ENCODE data around the gene MEIS1.
"Not testable (repeated sequence)": the region's sequence is repeated elsewhere in the genome, so short reads cannot be mapped to it uniquely, and the experiment has no call there.

MEIS1 gene

DNA sequence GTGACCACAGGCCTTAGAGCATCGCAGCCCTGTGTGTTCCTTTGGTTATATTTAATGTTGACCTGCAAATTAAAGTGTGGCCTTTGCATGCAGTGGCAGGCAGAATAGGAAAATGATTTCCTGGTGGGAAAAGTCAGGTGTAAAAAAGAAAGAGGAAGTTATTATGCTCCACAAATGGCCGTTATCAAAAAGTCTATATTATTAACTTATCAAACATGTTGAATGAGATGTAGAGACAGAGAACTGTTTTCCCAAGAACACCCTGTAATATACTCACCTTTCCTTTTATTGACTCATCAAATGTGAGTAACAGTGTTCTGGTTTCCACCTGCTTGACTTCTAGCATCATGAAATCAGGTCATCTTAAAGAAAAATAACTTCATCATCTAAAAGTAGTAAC, 35.3 kb downstream of the MEIS1 start:
- no peak for FAIRE-seq

DNA sequence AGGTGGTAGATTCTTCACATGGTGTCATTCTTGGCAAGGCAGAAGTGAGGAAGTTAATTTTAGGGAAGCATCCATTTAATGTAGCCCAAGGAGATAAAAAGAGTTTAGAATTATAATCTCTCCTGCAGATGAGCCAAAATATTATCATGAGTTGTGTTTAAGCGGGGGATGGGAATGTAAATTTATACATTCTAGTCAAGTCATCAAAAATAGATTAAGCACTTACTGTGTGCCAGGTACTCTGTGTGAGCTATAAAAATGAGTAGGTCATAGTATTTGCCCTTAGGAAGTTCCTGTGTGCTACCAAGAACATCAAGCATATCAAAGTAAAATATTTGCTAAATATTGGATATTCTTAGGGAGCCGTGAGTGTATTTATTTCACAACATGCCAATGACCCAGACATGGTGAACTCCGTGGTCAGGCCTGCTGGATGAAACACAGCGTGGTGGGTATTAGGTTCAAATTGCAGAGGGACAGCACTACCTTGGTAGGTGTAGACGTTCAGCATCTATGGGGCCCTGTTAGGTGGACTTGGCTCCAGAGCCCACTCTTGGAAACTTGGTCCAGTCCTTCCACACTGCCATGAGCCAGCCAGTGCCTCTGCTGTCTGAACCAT, 37.4 kb downstream of the MEIS1 start:
- no peak for FAIRE-seq

DNA sequence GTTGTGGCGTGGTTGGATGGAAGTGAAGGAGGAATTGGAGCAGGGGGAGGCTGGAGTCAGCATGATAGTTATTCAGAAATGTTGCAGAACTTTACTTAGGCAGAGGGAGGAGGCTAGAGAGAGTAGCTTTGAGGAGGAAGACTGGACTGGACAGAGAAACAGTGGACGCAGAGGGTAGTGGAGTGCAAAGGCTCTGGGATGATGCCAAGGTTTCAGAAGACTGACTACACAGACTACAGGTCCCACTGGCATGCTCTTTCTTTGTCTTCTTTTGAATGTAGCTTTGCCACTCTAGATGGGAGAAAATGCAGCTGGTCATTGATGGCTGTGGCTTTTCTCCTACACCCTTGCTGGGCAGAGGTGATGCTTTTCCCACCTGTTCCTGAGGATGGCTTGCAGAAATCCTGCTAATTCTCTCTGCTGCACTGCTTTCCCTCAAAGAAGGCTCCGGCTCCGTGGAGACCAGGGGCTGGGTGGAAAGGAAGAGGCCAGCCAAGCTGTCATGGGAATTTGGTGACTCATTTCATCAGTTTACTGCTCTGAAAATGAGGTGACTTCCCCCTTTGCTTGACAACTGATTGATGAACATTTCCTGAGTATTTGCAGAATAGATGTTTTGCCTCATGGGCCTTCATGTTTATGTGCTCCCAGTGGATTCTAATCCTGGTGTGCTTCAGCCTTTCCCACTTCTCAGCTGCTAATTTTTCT, 42.4 kb downstream of the MEIS1 start:
- FAIRE-seq: no peak

DNA sequence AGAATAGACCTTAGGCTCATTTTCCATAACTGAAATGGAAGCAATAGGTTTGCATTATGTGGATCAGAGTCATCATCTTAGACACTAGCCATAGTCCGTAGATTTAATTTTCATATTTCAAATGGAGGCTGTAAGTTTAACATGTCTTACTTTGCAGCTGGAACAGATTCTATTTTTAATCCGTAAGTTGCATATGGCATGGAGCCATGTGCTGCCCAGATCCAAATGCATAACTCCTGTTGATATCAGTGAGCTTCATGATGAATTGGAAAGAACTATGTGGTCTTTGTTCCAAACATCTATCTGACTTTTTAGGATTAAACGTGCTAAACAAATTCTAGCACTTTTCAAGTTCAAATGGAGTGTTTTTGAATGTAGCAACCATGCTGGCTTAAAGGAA, 43.4 kb downstream of the MEIS1 start:
- no peak for FAIRE-seq

DNA sequence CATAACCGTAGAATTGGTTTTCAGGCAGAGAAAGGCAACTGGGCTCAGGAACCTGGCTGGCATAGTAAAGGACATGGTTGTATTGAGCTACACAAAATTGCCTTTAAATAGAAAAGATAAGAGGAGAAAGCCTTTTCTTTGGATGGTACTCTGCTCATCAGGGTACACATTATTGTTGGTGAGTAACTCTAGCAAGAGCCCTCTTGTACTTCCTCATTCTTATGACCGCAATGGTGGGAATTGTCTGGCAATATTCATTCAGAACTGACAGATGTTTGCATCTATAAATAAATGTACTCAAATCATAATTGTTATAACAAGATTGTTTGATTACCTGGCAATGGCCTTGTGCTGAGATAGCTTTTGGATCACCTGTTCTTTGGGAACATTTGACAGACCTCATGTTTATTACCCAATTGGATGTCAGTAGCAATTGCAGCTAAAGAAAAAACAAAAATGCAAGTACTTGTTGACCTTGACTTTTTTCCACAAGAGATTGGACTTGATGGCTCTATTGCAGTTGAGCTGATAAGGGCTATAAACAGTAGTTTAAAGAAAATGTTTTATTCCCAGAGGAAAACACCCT, 43.9 kb downstream of the MEIS1 start:
- no peak for FAIRE-seq

DNA sequence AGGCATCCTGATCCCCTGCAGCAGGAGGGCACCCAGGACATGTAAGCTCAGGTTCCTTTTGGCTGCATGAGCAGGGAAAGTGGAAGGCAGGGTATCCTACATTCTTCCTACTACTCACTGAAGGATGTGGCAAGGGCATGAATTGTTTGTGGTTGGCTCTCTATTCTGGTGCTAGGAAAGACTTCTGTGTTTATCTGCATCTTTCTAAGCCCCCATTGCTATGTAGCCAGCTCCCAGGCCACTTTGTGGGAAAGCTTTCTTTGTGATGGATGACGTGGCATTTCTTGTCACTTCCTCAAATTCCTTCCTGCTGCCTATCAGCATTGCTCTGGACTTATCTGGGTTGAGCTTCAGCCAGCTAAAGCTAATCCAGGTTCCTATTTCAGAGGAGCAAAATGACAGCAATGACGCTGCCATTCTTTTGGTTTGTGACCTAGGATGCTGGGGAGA, 46.2 kb downstream of the MEIS1 start:
- no peak for FAIRE-seq

DNA sequence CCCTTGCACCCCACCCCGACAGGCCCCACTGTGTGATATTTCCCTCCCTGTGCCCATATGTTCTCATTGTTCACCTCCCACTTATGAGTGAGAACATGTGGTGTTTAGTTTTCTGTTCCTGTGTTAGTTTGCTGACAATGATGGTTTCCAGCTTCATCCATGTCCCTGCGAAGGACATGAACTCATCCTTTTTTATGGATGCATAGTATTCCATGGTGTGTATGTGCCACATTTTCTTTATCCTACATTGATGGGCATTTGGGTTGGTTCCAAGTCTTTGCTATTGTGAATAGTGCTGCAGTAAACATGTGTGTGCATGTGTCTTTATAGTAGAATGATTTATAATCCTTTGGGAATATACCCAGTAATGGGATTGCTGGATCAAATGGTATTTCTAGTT, 50.3 kb downstream of the MEIS1 start:
- not testable (repeated sequence) for FAIRE-seq

DNA sequence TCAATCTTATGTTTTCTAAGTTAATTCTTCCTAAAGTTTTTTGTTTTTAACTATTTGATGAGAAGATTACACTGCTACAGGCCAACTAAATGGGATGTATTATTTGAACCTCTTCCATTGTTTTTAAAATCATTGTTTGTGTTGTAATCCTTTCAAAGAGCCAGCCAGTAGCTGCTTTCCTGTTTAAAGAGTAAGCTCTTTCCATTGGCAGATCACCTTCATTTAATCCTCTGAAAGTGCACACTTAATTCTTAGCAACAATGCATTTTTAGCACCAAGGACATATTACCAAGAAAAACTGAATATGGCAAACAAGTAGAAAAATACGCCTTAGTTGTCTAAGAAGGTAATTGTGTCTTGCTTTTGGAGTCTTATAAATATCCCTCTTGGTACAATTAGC, 54.0 kb downstream of the MEIS1 start:
- FAIRE-seq: no peak

DNA sequence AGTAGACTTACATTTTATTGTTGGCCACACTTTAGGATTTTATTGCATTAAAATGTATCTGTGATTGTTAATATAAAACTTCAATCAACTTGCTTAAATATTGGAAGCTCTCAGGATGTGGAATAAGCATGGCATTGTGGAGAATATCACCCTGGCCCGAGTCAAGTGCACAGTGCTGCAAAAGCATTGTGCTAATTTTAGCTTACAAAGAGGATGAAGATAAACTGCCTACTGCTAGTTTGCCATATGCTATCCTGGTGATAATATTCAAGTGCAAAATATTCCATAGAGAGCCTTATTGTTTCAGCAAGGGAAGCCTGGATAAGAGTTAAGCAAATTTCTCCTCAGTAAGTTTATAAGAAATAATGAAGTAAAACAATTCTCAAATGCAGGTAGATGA, 54.5 kb downstream of the MEIS1 start:
- FAIRE-seq: no peak

DNA sequence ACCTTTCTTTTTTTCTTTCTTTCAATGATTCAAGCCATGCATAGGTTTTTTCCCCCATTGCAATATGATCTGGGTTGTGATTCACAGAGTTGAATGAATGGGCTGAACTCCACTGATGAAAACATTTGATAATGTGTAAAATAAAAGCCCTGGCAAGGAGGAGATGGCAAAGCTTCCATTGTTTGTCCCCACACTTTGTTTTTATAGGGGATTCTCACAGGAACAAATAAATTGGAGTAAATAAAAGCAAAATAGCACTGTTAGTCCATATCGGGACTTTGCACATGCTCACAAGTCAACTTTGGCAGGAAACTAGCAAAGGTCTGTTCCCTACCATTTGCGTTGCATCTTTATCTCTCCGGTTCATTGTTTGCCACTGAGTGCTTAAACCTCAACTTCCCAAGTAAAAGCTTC, 55.7 kb downstream of the MEIS1 start:
- no peak for FAIRE-seq

DNA sequence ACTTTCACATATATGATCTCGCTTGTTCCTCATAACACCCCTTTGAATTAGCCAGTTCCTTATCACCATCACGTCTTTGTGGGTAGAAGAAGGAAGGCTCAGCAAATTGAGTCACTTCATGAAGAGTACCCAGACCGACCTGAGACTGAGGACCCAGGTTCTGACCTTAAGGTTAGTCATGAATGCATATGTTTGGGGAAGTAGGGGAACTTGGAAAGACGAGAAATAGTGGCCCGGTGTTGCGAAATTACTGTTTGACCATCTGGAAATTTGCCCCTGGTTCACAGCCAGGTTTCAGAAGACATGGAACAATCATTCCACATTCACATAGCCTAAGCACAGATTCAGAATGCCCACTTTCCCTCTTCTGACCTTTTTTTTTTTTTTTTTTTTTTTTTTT, 59.8 kb downstream of the MEIS1 start:
- FAIRE-seq: no peak

DNA sequence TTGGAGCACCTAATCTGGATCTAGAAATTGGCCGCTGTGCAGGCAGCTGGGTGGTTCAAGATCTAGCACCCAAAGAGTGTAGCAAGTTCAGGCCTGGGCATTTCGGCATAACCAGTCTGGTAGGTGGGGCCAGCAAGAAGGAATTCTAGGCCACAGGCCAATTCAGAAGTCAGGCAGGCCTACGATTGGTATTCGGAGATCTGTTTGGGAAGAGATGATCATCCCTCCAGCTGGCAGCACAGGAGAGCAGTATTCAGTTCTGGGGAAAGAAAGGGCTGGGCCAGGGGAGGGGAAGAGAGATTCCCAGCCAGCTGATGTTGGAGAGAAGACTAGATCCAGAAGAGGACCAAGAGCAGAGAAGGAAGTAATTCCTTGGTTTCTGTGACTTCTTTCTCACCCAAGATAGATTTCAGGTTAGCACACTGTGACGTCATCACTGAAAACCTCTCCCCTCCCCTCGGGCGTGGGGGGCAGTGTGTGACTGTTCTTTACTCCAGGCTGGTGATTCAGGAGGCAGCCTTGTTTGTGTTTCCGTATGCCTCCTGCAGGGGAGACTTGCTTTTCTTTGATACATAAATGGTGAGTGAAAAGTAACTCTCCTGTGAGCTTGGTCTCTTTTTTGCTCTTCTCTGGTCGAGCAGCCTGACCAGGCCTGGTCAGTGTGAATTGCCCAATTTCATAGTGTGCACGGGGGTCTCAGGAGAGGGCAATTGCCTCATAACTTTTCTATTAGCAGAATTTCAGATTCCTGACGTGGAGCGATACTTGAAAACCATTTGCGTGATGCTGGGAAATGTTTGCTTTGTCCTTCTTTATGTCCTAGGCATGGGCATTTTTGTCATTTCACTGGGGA, 61.1 kb downstream of the MEIS1 start:
- FAIRE-seq: no peak

DNA sequence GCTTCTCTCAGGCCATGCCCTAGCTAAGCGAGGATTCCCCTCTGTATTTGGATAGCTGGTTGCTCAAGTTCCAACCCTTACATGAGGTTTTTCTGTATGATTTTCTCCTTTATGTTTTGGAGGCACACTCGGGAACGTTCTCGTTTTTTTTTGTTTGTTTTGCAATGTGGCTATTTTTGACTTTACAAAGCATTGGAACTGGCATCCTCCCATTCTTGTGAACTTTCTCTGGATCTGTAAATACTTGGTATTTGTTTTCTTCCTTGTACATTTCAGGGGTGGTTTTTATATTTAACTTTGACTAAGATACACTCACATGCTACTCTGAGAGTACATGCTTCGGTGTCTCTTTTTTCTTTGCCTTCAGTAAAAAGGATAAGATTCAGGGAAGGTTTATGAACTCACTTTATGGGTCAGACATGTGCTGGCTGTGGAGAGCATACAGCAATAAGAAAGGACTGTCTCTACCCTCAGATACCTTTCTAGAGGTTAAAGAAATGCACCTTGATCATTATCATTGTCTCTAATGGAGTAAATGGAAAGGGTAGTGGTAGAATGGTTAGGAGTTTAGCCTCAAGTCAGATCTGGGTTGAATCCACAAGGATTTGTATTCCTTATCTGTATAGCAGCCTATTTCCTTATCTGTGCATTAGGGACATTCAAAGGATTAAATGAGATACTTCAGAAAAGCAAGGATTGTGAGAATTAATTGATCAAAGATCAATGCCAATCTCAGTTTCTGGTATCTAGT, 61.9 kb downstream of the MEIS1 start:
- FAIRE-seq: no peak

DNA sequence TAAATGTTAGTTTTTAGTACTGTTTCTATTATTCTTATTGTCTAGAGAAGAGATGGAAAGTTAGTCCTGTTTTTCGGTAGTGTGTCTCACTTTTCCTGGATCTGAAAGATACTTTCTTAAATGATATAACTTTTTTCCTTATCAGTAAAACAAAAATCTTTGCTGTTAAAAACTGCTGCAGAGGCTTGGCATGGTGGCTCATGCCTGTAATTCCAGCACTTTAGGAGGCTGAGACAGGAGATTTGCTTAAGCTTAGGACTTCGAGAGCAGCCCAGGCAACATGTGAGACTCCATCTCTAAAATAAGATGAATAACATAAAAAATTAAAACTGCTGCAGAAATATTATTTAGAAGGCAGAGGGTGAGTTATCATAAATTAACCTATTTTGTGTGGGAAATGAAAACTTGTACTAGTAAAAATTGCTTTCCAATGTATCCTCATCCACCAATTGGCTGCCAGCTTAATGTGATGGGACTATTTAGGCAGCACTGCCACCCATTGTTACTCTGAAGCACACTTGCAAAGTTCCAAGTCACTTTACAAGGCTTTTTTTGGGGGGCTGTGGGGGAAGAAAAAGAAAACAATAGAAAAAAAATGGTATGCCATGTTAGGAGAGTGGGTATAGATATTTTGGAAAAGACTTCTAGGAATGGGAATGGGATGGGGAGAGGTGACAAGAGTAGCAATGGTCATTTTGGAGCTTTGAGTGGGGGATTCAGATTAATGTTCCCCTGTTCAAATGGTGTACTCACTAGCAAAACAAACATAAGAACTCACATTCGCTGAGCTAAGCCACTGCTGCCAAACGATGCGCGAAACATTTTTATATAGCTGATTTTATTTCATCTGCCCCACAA, 62.7 kb downstream of the MEIS1 start:
- no peak for FAIRE-seq

DNA sequence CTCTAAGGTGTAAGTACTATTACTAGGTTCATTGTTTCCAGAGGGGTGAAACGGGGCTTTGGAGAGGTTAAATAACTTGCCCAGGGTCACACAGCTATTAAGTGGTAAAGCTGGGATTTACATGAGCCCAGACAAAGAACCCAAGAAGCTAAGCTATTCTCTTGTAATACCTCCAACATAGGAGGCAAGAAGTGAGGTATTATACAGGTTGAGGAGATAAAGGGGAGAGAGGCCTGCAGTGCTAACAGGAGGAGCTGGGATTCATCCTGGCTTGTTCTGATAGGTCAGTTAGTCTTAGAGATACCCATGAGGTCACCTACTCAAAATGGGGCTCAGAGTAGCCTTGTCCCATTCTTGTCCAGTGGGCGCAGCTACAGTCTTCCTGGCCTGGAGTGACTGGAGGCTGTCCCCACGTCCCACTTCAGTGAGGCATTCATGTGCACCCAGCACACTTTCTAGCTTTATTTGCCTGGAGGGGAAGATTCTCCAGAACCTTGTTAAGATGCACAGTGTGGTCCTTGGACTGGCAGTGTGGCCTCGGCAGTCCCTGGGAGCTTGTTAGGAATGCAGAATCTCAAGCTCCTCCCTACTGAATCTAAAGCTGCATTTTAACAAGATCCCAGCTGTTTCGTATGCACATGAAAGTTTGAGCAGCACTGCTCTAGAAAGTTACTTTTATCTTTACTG, 63.5 kb downstream of the MEIS1 start:
- no peak for FAIRE-seq

DNA sequence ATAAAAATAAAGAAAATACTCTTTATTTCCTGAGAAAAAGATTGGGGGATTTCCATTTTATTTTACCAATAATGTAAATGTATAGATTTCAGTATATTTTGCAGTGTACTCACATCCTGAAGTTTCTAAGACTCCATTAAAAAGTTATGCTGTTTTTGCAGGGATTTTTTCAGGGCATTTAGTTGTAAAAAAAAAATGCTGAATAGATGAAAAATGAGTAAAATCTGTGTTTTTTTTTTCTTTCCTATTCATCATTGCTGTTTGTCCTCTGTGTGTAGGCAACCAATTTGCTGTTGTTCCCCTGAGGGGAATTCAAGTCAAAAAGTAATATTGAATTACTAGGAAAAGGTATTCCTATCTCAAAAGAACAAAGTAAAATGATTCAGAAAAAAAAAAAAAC, 66.3 kb downstream of the MEIS1 start:
- FAIRE-seq: no peak

DNA sequence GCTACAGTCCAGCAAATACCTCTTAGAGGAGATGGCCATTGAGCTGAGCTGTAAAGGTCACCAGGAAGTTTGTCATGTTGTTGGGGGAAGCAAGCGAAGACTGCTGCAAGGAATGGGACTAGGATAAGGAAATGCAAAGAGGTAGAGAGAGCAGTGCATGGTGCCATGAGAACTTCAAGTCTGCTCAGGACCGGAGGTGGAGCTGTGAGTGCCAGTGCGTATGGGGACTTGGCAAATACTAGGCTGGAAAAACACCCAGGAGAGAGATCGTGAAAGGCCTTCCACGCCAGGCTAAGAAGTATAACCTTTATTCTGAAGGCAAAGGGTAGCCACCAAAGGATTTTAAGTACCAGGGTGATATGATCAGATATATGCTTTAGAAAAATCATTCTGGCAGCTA, 71.3 kb downstream of the MEIS1 start:
- FAIRE-seq: no peak

DNA sequence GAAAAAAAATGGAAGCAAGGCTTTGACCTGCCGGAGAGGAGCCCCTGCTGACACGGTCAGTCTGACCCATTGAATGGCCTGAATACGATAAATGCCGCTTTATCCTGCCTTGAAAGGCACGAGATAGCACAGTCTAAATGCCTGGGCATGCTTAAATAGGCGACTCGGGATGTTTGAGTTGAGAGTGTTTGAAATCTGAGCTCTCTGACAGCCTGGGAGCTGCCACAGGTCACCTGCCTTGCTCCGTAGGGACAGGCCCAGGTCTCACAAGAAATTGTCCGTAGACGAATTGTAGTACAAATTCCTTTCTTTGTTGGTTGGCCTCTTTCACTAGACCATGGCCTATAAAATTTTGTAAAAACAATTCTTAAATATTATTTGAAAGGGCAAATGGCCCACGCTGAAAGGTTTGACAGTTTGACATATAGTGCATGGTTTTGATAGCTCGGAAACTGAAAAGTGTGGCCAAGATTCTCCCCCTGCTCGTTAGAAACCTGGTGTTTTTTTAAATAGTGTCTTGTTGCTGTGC, 72.8 kb downstream of the MEIS1 start:
- no peak for FAIRE-seq

DNA sequence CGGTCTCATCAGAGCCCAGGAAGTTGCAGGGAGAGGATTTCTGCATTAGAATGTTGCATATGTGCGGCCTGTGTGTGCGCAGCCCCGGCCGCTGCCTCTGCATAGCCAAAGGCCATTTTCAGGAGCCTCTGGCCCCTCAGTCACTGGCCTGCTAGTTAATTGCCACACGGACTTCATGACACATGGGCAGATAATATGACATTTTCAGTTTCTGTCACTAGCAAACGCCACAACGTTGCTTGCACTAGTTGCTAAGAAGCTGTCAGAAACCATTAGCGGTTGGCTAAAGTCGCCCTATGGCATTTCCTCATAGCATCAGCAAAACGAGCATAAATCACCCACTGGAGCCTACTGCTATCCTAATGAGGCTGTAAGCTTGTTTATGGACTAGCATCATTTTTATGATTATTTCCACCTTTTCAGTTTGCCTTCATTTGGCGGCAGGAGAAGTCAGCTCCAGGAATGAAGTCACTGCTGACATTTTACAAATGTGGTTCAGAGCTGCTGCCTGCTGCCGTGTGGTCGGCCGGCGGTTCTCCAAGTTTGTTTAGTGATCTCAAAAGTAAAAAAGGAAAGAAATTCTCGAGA, 73.7 kb downstream of the MEIS1 start:
- FAIRE-seq: no peak

DNA sequence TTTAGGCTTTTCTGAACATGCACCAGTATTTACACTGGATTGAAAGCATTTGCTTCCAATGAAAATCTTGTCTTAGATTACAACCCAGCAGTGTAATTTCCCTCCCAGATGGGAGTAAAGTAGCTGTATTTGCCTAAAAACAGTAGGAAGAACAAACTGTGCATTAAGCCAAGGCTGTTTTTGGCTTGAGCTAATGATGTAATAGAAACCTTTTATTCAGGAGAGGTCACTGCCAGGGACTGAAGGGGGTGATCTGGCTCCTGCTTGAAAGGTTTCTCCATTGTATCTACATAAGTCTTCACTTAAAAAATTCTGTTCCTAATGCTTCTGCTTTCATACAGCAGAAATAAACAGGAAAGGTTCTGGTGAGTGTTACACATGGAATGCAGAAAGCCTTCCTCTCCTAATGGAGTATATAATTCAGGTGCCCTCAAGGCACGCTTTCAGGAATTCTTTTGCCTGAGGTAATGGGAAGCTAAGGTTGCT, 74.4 kb downstream of the MEIS1 start:
- no peak for FAIRE-seq

Data from G401.6 (cell line).